HFFc6 (cell line): Measurements from ENCODE around the gene TMEM150B. TPM values are rescaled to one million over a fixed set of nuclear protein-coding genes. Genes with fewer than 3 reads are reported as not detected.
A peak's percentile ranks its signal among the peaks of the same experiment; 100 is the strongest.

Experiments used
- DNase-seq: peaks from one replicate; pipeline ENCODE4 v3.0.0-alpha.2; 2018
- H3K27ac Mint-ChIP-seq: 2 replicates; pipeline ENCODE4 v1.8.0; 2020; ENCODE audit warnings: mild to moderate bottlenecking, mixed read lengths
- H3K27me3 Mint-ChIP-seq: 2 replicates; pipeline ENCODE4 v1.8.0; 2021; ENCODE audit warnings: mild to moderate bottlenecking, moderate library complexity, mixed read lengths; ENCODE audit not compliant: insufficient read depth
- H3K36me3 Mint-ChIP-seq: 2 replicates; pipeline ENCODE4 v1.8.0; 2021; ENCODE audit warnings: low read depth, mixed read lengths
- H3K4me1 Mint-ChIP-seq: 2 replicates; pipeline ENCODE4 v1.8.0; 2020; ENCODE audit warnings: low read depth, mixed read lengths
- H3K4me3 Mint-ChIP-seq: 2 replicates; pipeline ENCODE4 v1.8.0; 2020; ENCODE audit warnings: mild to moderate bottlenecking, moderate library complexity, mixed read lengths
- H3K9me3 Mint-ChIP-seq: 2 replicates; pipeline ENCODE4 v1.8.0; 2020; ENCODE audit warnings: mild to moderate bottlenecking, mixed read lengths
- CTCF ChIP-seq: fragments of 200-600 bp; sonication (generic); IDR thresholded peaks from 2 replicates; pipeline ENCODE4 v1.5.0; 2021; ENCODE audit warnings: antibody characterized with exemption, mild to moderate bottlenecking
- total RNA-seq, 6 experiments: library from RNA; stranded (reverse); fragmentation: NEBNext Ultra II Directional; extraction: Animal tissue kit (Norgen Biotek cat#: 25700); gene quantifications; 2 replicates in 1 of 6; 3 replicates in 5 of 6; pipeline ENCODE4 v1.2.3, GENCODE V29; 2021

TMEM150B gene
- total RNA-seq, 6 experiments from 2014 or later, result not detected

GRCh38 chr19:55370305-55370988 is 45.3 kb upstream of the TMEM150B start, which contains the start of gene IL11:
TSS of gene IL11 (minus strand) at chr19:55370463. CDS start at chr19:55370310, 153 bp downstream.
- Mint-ChIP-seq H3K36me3 (peaks cover 8% of the 10 kb centered on the region; the same call in 1 of the 2 replicates), H3K9me3 (no peaks in the 10 kb centered on the region), H3K4me1 (peaks cover 28% of the 10 kb centered on the region), H3K27ac (peak within 1 kb of the TSS; percentile 91), H3K27me3 (no peaks in the 10 kb centered on the region; the same call in 1 of the 2 replicates), H3K4me3 (peak within 1 kb of the TSS; percentile 92)
- DNase-seq, result peak; percentile 74
- TF ChIP-seq CTCF, result no peak

- peak overlapping the region; percentile 91 for H3K27ac Mint-ChIP-seq
- H3K27me3 Mint-ChIP-seq, result no peaks in the 10 kb centered on the region; the same call in 1 of the 2 replicates
Measured at GRCh38 chr19:55369653-55370304, 44.6 kb upstream of the TMEM150B start.

GRCh38 chr19:55368701-55369563 is 43.8 kb upstream of the TMEM150B start:
- peak; percentile 20 for DNase-seq
- no peak for TF ChIP-seq CTCF
- Mint-ChIP-seq H3K4me1 (peaks cover 25% of the 10 kb centered on the region), H3K36me3 (peaks cover 8% of the 10 kb centered on the region; the same call in 1 of the 2 replicates), H3K27me3 (peaks cover 2% of the 10 kb centered on the region; the same call in 1 of the 2 replicates), H3K4me3 (peak overlapping the region; percentile 73), H3K27ac (peak overlapping the region; percentile 21; the same call in 1 of the 2 replicates), H3K9me3 (no peaks in the 10 kb centered on the region)

More at GRCh38 chr19:55369653-55370304, 44.6 kb upstream of the TMEM150B start:
- H3K4me1 Mint-ChIP-seq, result peaks cover 28% of the 10 kb centered on the region
- DNase-seq, result peak; percentile 84
- no peaks in the 10 kb centered on the region for H3K9me3 Mint-ChIP-seq
- H3K4me3 Mint-ChIP-seq, result peak overlapping the region; percentile 92
- no peak for TF ChIP-seq CTCF
- peaks cover 8% of the 10 kb centered on the region; the same call in 1 of the 2 replicates for H3K36me3 Mint-ChIP-seq

- DNase-seq, result no peak
- no peak for TF ChIP-seq CTCF
- Mint-ChIP-seq H3K36me3 (peaks cover 8% of the 10 kb centered on the region; the same call in 1 of the 2 replicates), H3K9me3 (no peaks in the 10 kb centered on the region), H3K27me3 (peaks cover 4% of the 10 kb centered on the region; the same call in 1 of the 2 replicates), H3K4me1 (peaks cover 19% of the 10 kb centered on the region), H3K4me3 (peak overlapping the region; percentile 73; the same call in 1 of the 2 replicates), H3K27ac (peak overlapping the region; percentile 53; the same call in 1 of the 2 replicates)
Measured at GRCh38 chr19:55368106-55368505, 43.0 kb upstream of the TMEM150B start.

GRCh38 chr19:55366790-55367189 is 41.6 kb upstream of the TMEM150B start:
- Mint-ChIP-seq H3K9me3 (no peaks in the 10 kb centered on the region), H3K27me3 (peaks cover 4% of the 10 kb centered on the region; the same call in 1 of the 2 replicates), H3K4me1 (peaks cover 11% of the 10 kb centered on the region), H3K27ac (peak overlapping the region; percentile 32), H3K36me3 (peaks cover 8% of the 10 kb centered on the region; the same call in 1 of the 2 replicates), H3K4me3 (peak overlapping the region; percentile 26; the same call in 1 of the 2 replicates)
- no peak for TF ChIP-seq CTCF
- DNase-seq, result no peak
